ENCODE measurements around the gene RABIF. TPM values are rescaled to one million over a fixed set of nuclear protein-coding genes. Genes with fewer than 3 reads are reported as not detected.

Gene RABIF
- 4.2 and 5.9 TPM in 2 replicates for total RNA-seq

DNA sequence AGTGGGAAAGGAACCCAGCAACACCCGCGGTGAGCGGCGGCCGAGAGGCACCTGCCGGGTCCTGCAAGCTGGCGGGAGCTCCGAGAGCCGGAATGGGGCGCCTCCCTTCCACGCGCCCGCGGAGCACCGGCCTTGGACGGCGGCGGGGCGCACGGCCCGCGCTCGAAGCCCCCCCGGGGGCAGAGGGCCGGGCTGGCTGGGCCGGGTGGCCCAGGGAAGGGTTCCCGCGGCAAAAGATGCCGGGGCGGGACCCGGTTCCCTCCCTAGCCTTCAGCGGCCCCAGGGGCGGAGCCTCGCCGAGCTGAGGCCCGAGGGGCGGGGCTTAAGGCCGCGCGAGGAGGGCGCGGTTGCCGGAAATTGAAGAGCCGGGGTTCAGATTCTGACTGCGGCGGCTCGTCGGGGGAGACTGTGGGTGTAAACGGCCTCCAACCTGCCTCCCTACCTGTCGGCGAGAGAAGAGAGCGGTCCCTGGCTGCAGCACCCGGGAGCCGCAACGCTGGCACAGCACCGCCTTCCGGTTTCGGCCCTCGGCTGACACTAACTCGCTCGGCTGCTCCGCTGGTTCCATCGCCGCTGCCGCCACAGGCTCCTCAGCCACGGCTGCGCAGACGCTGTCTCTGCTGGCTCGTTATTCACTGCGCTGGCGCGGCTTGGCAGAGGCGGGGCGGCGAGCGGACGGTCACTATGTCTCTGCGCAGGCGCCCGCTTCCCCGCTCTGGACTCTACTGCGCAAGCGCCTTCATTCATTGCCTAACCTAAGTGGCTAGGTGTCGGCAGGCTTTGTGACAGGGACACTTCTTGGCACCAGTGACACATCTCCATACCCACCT is at the start of gene RABIF:
Gene RABIF, minus strand, starts transcription at position 619 of the 830 bp plus-strand sequence. Its CDS starts 51 bp downstream, at position 568.

DNA sequence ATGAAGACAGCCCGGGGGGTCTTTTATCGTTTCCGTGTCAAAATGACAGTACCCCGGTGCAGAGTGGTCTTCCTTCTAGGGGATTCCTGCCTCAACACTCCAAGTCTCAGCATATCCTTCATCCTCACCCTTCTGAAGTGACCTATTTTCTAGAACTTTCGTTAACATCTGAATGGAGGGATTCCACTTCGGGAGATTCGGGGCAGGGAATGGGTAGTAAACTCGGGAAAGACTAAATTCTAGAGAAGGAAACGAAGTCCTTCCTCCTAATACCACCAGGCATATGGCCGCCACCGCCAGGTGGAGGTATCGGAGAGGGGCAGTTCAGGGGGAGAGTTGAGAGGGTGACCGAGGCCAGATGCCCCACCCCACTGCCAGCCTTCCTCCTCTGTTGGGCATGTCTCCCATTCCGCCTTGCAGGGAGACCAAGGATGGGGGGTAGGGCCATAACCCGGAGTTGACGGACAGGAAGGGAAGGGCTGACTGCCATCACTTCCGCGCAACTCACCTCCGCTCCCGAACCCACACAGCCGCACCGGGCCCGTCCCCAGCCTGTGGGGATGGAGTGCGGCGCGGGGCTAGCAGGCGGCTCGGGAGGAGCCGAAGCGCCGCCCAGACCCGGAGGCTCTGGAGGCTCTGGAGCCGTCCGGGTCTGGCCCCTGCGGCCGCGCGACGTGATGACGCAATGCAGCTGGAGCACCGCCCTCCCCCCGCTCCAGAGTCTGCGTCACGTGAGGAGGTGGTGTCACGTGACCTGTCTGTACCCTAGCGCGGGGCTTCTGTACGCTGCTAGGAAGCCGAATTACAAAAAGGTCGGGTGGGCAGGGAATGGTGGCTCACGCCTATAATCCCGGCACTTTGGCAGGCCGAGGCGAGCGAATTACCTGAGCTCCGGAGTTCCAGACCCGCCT is 37.9 kb upstream of the RABIF start, which contains the start of gene KLHL12:
Gene KLHL12, minus strand, starts transcription at position 654 of the 911 bp plus-strand sequence. CDS start 2,072 bp downstream, outside the sequence.

Other genes starting within 250 kb of the RABIF start
- not detected in 2 replicates for gene SYT2, start 178.7 kb downstream of the RABIF start, total RNA-seq
- 48.2 and 93.4 TPM in 2 replicates for gene KDM5B, start 80.7 kb downstream of the RABIF start, total RNA-seq
- gene PCAT6, start 78.2 kb downstream of the RABIF start, total RNA-seq = 0.65 and 2.4 TPM in 2 replicates
- gene KLHL12, start 38.1 kb upstream of the RABIF start, total RNA-seq = 18.6 and 21.6 TPM in 2 replicates
- gene ADIPOR1, start 69.2 kb upstream of the RABIF start, total RNA-seq = 60.5 and 64.0 TPM in 2 replicates
- gene CYB5R1, start 78.1 kb upstream of the RABIF start, total RNA-seq = 26.9 and 36.4 TPM in 2 replicates
- 48.2 and 71.4 TPM in 2 replicates for gene TMEM183A, start 118.2 kb upstream of the RABIF start, total RNA-seq
- gene PPFIA4, start 137.3 kb upstream of the RABIF start, total RNA-seq = 0.65 and 12.5 TPM in 2 replicates
- 22.8 TPM in 1 of 2 replicates, not detected in the other for gene MYOG, start 196.9 kb upstream of the RABIF start, total RNA-seq
- 0.48 and 0.52 TPM in 2 replicates for gene ADORA1, start 238.6 kb upstream of the RABIF start, total RNA-seq